D721Med (cell line): ENCODE measurements around the gene SLC6A14.

Experiments
- DNase-seq: peaks from one replicate; pipeline ENCODE4 v3.0.0; 2011; ENCODE audit warnings: low spot score; ENCODE audit not compliant: insufficient read length
- FAIRE-seq: peaks from 2 replicates; lab custom pipeline; 2011; peaks lifted over from hg19 to GRCh38; lab: Jason Lieb, UNC
- TF ChIP-seq, protein P1 (sequence below): IDR thresholded peaks from 2 replicates; pipeline ENCODE4 v1.5.1; 2012; ENCODE audit warnings: mild to moderate bottlenecking, control low read depth; ENCODE audit not compliant: insufficient read depth; ENCODE audit errors: missing control alignments

SLC6A14 gene

GRCh38 chrX:116493271-116493670, 56.9 kb downstream of the SLC6A14 start:
- TF ChIP-seq, protein P1, sequence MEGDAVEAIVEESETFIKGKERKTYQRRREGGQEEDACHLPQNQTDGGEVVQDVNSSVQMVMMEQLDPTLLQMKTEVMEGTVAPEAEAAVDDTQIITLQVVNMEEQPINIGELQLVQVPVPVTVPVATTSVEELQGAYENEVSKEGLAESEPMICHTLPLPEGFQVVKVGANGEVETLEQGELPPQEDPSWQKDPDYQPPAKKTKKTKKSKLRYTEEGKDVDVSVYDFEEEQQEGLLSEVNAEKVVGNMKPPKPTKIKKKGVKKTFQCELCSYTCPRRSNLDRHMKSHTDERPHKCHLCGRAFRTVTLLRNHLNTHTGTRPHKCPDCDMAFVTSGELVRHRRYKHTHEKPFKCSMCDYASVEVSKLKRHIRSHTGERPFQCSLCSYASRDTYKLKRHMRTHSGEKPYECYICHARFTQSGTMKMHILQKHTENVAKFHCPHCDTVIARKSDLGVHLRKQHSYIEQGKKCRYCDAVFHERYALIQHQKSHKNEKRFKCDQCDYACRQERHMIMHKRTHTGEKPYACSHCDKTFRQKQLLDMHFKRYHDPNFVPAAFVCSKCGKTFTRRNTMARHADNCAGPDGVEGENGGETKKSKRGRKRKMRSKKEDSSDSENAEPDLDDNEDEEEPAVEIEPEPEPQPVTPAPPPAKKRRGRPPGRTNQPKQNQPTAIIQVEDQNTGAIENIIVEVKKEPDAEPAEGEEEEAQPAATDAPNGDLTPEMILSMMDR, result no peak
- no peak for FAIRE-seq
- DNase-seq, result no peak

- FAIRE-seq, result no peak
- TF ChIP-seq, protein P1, result no peak
- DNase-seq, result no peak
These were observed 63.4 kb downstream of the SLC6A14 start for GRCh38 chrX:116499780-116500179.
